ENCODE measurements around the gene TSHZ2.
"Not testable (repeated sequence)": the region's sequence is repeated elsewhere in the genome, so short reads cannot be mapped to it uniquely, and the experiment has no call there.

TSHZ2 gene

GRCh38 chr20:53306192-53306805 lies 334.1 kb downstream of the TSHZ2 start:
- H3K4me3 ChIP-seq (ENCODE audit: low read depth, low read length), result no peak overlapping the region
- no peak for DNase-seq (ENCODE audit: low read depth)

- no peak overlapping the region for H3K4me3 ChIP-seq (ENCODE audit: low read depth, low read length)
- no peak for DNase-seq (ENCODE audit: low read depth)
Observed at GRCh38 chr20:53307964-53308597, 335.9 kb downstream of the TSHZ2 start.

- no peak for DNase-seq (ENCODE audit: low read depth)
- no peak overlapping the region for H3K4me3 ChIP-seq (ENCODE audit: low read depth, low read length)
Observed at GRCh38 chr20:53309515-53309914, 337.4 kb downstream of the TSHZ2 start.

- DNase-seq (ENCODE audit: low read depth), result no peak
- H3K4me3 ChIP-seq (ENCODE audit: low read depth, low read length), result no peak overlapping the region
Observed at GRCh38 chr20:53312957-53313356, 340.8 kb downstream of the TSHZ2 start.

- H3K4me3 ChIP-seq (ENCODE audit: low read depth, low read length), result no peak overlapping the region
- DNase-seq (ENCODE audit: low read depth), result no peak
Observed at GRCh38 chr20:53316206-53316937, 344.2 kb downstream of the TSHZ2 start.

- no peak overlapping the region for H3K4me3 ChIP-seq (ENCODE audit: low read depth, low read length)
- no peak for DNase-seq (ENCODE audit: low read depth)
Observed at GRCh38 chr20:53319200-53319599, 347.0 kb downstream of the TSHZ2 start.

GRCh38 chr20:53319716-53320115 lies 347.6 kb downstream of the TSHZ2 start:
- H3K4me3 ChIP-seq (ENCODE audit: low read depth, low read length), result no peak overlapping the region
- no peak for DNase-seq (ENCODE audit: low read depth)

- H3K4me3 ChIP-seq (ENCODE audit: low read depth, low read length), result no peak overlapping the region
- no peak for DNase-seq (ENCODE audit: low read depth)
Observed at GRCh38 chr20:53320701-53321100, 348.5 kb downstream of the TSHZ2 start.

- no peak for DNase-seq (ENCODE audit: low read depth)
- no peak overlapping the region for H3K4me3 ChIP-seq (ENCODE audit: low read depth, low read length)
Observed at GRCh38 chr20:53321596-53321995, 349.4 kb downstream of the TSHZ2 start.

GRCh38 chr20:53322651-53323050 lies 350.5 kb downstream of the TSHZ2 start:
- DNase-seq (ENCODE audit: low read depth), result no peak
- no peak overlapping the region for H3K4me3 ChIP-seq (ENCODE audit: low read depth, low read length)

- not testable (repeated sequence) for DNase-seq (ENCODE audit: low read depth); H3K4me3 ChIP-seq (ENCODE audit: low read depth, low read length)
Observed at GRCh38 chr20:53323460-53323859, 351.3 kb downstream of the TSHZ2 start.

- no peak overlapping the region for H3K4me3 ChIP-seq (ENCODE audit: low read depth, low read length)
- DNase-seq (ENCODE audit: low read depth), result no peak
Observed at GRCh38 chr20:53324816-53325215, 352.7 kb downstream of the TSHZ2 start.

- H3K4me3 ChIP-seq (ENCODE audit: low read depth, low read length), result no peak overlapping the region
- no peak for DNase-seq (ENCODE audit: low read depth)
Observed at GRCh38 chr20:53328961-53329360, 356.8 kb downstream of the TSHZ2 start.

GRCh38 chr20:53329781-53330180 lies 357.6 kb downstream of the TSHZ2 start:
- H3K4me3 ChIP-seq (ENCODE audit: low read depth, low read length), result no peak overlapping the region
- no peak for DNase-seq (ENCODE audit: low read depth)

- no peak for DNase-seq (ENCODE audit: low read depth)
- H3K4me3 ChIP-seq (ENCODE audit: low read depth, low read length), result no peak overlapping the region
Observed at GRCh38 chr20:53330601-53331140, 358.5 kb downstream of the TSHZ2 start.

- no peak for DNase-seq (ENCODE audit: low read depth)
- H3K4me3 ChIP-seq (ENCODE audit: low read depth, low read length), result no peak overlapping the region
Observed at GRCh38 chr20:53331151-53331973, 359.2 kb downstream of the TSHZ2 start.

GRCh38 chr20:53332022-53332837 lies 360.1 kb downstream of the TSHZ2 start:
- H3K4me3 ChIP-seq (ENCODE audit: low read depth, low read length), result no peak overlapping the region
- DNase-seq (ENCODE audit: low read depth), result no peak

GRCh38 chr20:53334861-53335260 lies 362.7 kb downstream of the TSHZ2 start:
- no peak overlapping the region for H3K4me3 ChIP-seq (ENCODE audit: low read depth, low read length)
- DNase-seq (ENCODE audit: low read depth), result no peak

GRCh38 chr20:53335555-53335954 lies 363.4 kb downstream of the TSHZ2 start:
- no peak overlapping the region for H3K4me3 ChIP-seq (ENCODE audit: low read depth, low read length)
- no peak for DNase-seq (ENCODE audit: low read depth)
